SJSA1 (cell line): ENCODE measurements around the gene RRP1. TPM values are rescaled to one million over a fixed set of nuclear protein-coding genes. Genes with fewer than 3 reads are reported as not detected.

ENCODE experiments used
- DNase-seq, 2 experiments: peaks; one replicate each; pipeline ENCODE4 v3.0.0-alpha.2; 2015 to 2020; ENCODE audit warnings: low spot score in 2 of 2, low read depth in 1 of 2
- H3K27ac ChIP-seq: fragments of 250-450 bp; sonication (Bioruptor Pico); 2 replicates; pipeline ENCODE4 v1.5.1; 2020; ENCODE audit warnings: mild to moderate bottlenecking, moderate library complexity
- H3K27me3 ChIP-seq: fragments of 250-450 bp; sonication (Bioruptor Pico); replicated peaks from 2 replicates; pipeline ENCODE4 v1.5.1; 2020; ENCODE audit warnings: mild to moderate bottlenecking, moderate library complexity
- H3K36me3 ChIP-seq: fragments of 250-450 bp; sonication (Bioruptor Pico); 2 replicates; pipeline ENCODE4 v1.5.1; 2020; ENCODE audit warnings: mild to moderate bottlenecking
- H3K4me1 ChIP-seq: fragments of 250-450 bp; sonication (Bioruptor Pico); replicated peaks from 2 replicates; pipeline ENCODE4 v1.6.1; 2021; ENCODE audit warnings: mild to moderate bottlenecking
- H3K4me3 ChIP-seq: fragments of 250-450 bp; sonication (Bioruptor Pico); 2 replicates; pipeline ENCODE4 v1.5.1; 2020; ENCODE audit warnings: mild to moderate bottlenecking
- H3K9me3 ChIP-seq: fragments of 250-450 bp; sonication (Bioruptor Pico); replicated peaks from 2 replicates; pipeline ENCODE4 v1.5.1; 2020; ENCODE audit warnings: mild to moderate bottlenecking
- total RNA-seq: library from RNA; depleted of rRNA; stranded (reverse); fragments of >200 nt; shearing (Covaris generic); gene quantifications from 2 replicates; pipeline ENCODE4 v1.2.3, GENCODE V29; 2014

The RRP1 gene
- total RNA-seq, 1 experiment from 2014 or later = 29.2 TPM

DNA sequence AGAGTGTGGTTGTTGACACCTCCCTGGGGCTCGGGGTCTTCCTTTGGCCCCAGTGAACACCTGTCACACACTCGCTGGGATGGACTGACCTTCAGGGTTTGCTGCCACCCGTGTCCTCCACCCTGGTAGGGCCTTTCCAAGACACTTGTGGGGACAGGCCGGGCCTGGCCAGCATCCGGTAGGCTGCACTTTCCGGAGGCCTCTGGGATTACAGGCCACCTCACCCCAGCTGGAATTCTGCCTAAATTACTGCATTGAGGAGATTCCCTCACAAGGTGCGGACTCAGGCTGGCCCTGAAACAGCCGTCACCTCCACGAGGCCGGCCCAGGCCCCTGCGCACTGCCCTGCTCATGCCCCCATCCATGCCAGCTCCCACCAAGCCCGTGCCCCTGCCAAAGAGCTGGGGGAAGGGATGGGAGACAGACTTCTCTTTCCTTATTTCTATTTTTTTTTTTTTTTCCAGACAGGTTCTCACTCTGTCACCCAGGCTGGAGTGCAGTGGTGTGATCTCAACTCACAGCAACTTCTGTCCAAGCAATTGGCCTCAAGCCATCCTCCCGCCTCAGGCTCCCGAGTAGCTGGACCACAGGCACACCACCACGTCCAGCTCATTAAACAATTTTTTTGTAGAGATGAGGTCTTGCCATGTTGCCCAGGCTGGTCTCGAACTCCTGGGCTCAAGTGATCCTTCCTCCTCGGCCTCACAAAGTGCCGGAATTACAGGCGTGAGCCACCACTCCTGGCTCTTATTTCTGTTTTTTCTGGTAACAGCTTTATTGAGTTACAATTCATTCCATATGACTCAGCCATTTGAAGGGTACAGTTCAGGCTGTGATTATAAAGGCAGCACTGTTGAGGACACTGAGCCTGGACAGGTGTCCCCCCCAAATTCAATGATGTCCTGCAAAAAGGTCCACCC is 24.5 kb upstream of the RRP1 start:
- Histone ChIP-seq H3K27ac (no peak overlapping the region), H3K4me3 (no peak overlapping the region)
- DNase-seq = no peak

DNA sequence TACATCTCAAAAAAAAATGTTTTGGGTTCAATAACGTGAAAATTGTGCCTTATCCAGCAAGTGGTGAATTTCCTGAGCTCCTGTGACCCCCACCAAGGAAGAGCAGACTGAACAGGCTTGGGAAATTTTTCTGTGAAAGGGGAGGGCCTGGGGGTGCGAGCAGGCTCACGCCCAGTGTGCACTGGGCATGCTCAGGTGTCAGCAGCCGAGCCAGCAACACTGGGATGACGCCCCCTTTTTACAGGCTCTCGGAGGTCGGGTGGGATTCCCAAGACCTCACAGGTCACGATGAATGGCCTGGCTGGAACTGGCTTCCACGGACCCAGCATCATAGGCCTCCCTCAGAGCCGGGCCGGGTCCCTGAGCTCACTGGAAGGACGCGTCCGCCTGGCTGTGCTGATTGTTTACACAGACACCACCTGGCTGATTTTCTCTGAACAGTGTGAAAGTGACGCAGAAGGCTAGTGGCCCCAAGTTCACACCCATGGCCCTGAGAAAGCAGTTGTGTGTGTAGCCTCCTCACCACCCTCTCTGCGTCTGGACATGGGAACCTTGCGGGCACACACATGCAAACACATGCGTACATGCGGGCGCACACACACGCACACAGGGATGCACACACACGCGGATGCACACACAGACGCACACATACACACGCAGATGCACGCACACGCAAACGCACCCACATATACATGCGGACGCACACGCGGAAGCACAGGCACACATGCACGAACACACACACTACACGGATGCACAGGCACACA is 22.5 kb upstream of the RRP1 start:
- no peaks in the 10 kb centered on the region for H3K27me3 ChIP-seq
- H3K4me3 ChIP-seq = no peak overlapping the region
- H3K27ac ChIP-seq = no peak overlapping the region
- H3K9me3 ChIP-seq = no peaks in the 10 kb centered on the region
- DNase-seq = no peak
- H3K36me3 ChIP-seq = peaks cover 13% of the 10 kb centered on the region
- peaks cover 14% of the 10 kb centered on the region for H3K4me1 ChIP-seq

More for the DNA sequence above, 24.5 kb upstream of the RRP1 start:
- Histone ChIP-seq H3K4me1 (peaks cover 14% of the 10 kb centered on the region), H3K9me3 (no peaks in the 10 kb centered on the region), H3K27me3 (no peaks in the 10 kb centered on the region), H3K36me3 (peaks cover 28% of the 10 kb centered on the region)

DNA sequence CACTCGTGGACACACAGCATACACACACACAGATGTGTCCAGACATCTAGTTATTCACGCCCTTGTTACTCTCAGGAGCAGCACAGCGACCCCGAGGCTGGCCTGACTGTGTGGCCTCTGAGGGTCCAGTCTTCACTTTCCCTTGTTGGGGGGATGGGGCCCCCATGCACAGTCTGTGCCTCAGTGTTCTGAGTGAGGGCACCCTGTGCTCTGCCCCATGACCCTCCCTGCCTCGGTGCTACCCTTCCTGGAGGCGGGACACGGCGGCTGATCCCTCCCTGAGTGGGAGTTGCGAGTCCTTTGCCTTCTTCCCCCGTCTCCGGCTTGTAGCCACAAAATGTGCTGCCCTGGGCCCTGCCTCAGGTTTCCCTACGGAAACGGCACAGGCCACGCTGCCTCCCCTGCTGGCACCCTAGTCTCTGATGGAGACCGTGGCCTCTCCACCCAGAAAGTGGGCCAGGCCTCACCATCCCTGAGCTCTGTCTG is 21.8 kb upstream of the RRP1 start:
- DNase-seq = no peak
- H3K4me1 ChIP-seq = peaks cover 14% of the 10 kb centered on the region
- no peaks in the 10 kb centered on the region for H3K9me3 ChIP-seq
- H3K27ac ChIP-seq = peak overlapping the region; percentile 79
- H3K36me3 ChIP-seq = peaks cover 7% of the 10 kb centered on the region
- H3K4me3 ChIP-seq = no peak overlapping the region
- no peaks in the 10 kb centered on the region for H3K27me3 ChIP-seq

DNA sequence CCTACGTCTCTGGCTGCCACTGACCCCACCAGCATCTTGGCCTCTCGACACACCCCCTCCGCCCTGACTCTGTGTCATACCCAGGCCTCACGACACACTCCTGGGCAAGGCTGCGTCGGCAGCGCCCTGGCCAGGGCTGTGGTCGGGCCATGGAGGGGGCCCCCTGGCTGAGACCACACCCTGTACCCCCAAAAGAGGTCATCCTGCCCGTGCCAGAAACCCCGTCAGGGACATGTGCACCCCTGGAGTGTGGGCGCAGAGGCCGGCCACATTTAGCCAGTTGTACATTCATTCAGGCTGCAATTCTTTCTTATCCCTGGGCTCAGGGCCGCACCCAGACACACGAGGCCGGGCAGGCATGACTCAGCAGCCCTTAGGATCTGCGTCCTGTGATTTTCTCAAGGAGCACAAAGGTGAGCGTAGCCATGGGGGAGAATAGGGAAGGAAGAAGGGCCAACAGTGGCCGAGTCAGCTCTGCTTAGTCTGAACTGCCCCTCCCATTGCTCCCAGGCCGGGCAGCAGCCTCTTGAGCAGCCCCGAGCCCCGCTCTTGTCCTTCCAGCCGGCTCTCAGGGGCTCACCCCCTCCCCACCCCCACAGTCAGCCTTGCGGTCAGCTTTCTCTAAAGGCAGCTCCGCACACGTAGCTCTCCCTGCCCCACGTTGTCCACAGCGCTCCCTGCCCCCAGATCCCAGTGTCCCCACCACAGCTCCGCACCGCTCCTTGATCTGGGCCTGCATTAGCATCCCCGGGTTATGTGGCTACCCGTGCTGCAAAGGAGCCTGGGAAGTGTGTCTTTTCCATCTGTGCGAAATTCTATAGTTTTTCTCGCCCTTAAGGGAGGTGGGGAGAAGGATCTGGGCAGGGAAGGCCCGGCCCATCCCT is 21.2 kb upstream of the RRP1 start:
- Histone ChIP-seq H3K27me3 (no peaks in the 10 kb centered on the region), H3K36me3 (peaks cover 7% of the 10 kb centered on the region), H3K4me1 (peaks cover 14% of the 10 kb centered on the region), H3K4me3 (no peak overlapping the region), H3K9me3 (no peaks in the 10 kb centered on the region), H3K27ac (peak overlapping the region; percentile 79)
- DNase-seq = peak; percentile 61 to 78

- Histone ChIP-seq H3K9me3 (no peaks in the 10 kb centered on the region), H3K27me3 (no peaks in the 10 kb centered on the region), H3K4me1 (peaks cover 14% of the 10 kb centered on the region), H3K27ac (peak overlapping the region; percentile 79; the same call in 1 of the 2 replicates), H3K4me3 (no peak overlapping the region), H3K36me3 (peaks cover 10% of the 10 kb centered on the region)
- no peak for DNase-seq
Measured at GRCh38 chr21:43768868-43769167, 20.6 kb upstream of the RRP1 start.

DNA sequence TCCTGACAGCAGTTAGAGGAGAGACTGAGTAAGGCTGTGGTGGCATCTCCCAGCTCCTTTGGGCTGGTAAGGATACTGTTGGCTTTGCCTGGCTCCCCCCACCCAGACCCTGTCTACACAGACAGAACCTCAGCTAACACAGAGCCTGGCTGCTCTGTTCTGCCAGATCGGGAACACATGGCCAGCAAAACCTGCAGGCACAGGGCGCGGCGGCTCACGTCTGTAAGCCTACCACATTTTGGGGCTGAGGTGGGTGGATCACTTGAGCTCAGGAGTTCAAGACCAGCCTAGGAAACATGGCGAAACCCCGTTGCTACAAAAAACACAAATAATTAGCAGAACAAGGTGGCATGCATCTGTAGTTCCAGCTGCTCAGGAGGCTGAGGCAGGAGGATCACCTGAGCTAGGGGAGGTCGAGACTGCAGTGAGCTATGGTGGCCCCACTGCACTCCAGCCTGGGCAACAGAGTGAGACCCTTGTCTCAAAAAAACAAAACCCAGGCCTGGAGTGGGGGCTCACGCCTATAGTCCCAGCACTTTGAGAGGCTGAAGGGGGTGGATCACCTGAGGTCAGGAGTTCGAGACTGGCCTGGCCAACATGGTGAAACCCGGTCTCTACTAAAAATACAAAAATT is 19.9 kb upstream of the RRP1 start:
- Histone ChIP-seq H3K36me3 (peaks cover 17% of the 10 kb centered on the region), H3K9me3 (no peaks in the 10 kb centered on the region), H3K4me1 (peaks cover 14% of the 10 kb centered on the region), H3K27ac (no peak overlapping the region), H3K27me3 (no peaks in the 10 kb centered on the region), H3K4me3 (no peak overlapping the region)
- no peak for DNase-seq

GRCh38 chr21:43770066-43770655 is 19.2 kb upstream of the RRP1 start:
- H3K27ac ChIP-seq = no peak overlapping the region
- H3K4me3 ChIP-seq = no peak overlapping the region
- peaks cover 20% of the 10 kb centered on the region for H3K4me1 ChIP-seq
- DNase-seq = no peak
- H3K27me3 ChIP-seq = no peaks in the 10 kb centered on the region
- H3K36me3 ChIP-seq = peaks cover 23% of the 10 kb centered on the region
- no peaks in the 10 kb centered on the region for H3K9me3 ChIP-seq

GRCh38 chr21:43771199-43771675 is 18.1 kb upstream of the RRP1 start:
- no peaks in the 10 kb centered on the region for H3K27me3 ChIP-seq
- no peak for DNase-seq
- peaks cover 29% of the 10 kb centered on the region for H3K36me3 ChIP-seq
- H3K4me1 ChIP-seq = peaks cover 24% of the 10 kb centered on the region
- no peaks in the 10 kb centered on the region for H3K9me3 ChIP-seq
- H3K27ac ChIP-seq = no peak overlapping the region
- H3K4me3 ChIP-seq = no peak overlapping the region

DNA sequence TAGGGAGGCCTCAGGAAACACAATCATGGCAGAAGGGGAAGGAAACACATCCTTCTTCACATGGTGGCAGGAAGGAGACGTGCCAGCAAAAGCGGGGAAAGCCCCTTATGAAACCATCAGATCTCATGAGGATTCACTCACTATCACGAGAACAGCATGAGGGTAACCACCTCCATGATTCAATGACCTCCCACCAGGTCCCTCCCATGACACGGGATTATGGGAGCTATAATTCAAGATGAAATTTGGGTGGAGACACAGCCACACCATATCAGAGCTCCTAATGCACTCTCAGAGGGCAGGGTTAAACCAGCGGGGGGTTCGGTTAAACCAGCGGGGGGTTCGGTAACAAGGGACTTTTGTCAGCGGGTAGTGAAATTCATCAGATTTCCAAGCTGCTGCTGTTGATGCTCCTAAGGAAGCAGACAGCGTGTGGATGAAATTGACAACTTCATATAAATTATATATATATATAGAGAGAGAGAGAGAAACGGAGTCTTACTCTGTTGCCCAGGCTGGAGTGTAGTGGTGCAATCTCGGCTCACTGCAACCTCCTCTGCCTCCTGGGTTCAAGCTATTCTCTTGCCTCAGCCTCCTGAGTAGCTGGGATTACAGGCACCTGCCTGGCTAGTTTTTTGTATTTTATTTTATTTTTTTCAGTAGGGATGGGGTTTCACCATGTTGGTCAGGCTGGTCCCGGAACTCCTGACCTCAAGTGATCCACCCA is 17.5 kb upstream of the RRP1 start:
- Histone ChIP-seq H3K4me3 (no peak overlapping the region), H3K9me3 (no peaks in the 10 kb centered on the region), H3K27me3 (no peaks in the 10 kb centered on the region), H3K4me1 (peaks cover 24% of the 10 kb centered on the region), H3K27ac (no peak overlapping the region), H3K36me3 (peaks cover 29% of the 10 kb centered on the region)
- DNase-seq = no peak

GRCh38 chr21:43772425-43772821 is 17.0 kb upstream of the RRP1 start:
- Histone ChIP-seq H3K36me3 (peaks cover 29% of the 10 kb centered on the region), H3K9me3 (no peaks in the 10 kb centered on the region), H3K4me1 (peaks cover 24% of the 10 kb centered on the region), H3K27me3 (no peaks in the 10 kb centered on the region), H3K27ac (no peak overlapping the region), H3K4me3 (no peak overlapping the region)
- DNase-seq = no peak

DNA sequence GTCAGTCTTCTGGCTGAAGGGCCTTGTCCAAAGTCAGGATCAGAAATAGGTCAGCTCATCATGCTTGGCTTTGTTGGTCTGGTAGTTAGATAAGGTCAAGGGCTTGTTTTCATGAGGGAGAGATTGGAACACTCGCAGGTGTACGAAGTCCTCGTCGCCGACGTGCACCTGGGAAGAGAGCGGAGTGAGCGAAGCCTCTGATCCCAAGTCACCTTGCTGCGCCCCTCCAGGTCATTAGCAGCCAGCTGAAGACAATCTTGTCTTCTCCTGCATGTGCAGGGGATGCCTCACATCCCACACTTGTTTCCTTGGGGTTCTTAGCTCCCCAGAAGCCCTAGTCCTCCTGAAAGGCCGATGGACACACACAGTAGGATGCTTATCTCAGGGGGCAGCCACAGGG is 15.2 kb upstream of the RRP1 start:
- Histone ChIP-seq H3K27ac (no peak overlapping the region), H3K36me3 (peaks cover 29% of the 10 kb centered on the region), H3K9me3 (no peaks in the 10 kb centered on the region), H3K4me1 (peaks cover 10% of the 10 kb centered on the region), H3K4me3 (no peak overlapping the region), H3K27me3 (no peaks in the 10 kb centered on the region)
- no peak for DNase-seq

GRCh38 chr21:43775190-43775589 is 14.2 kb upstream of the RRP1 start:
- Histone ChIP-seq H3K9me3 (no peaks in the 10 kb centered on the region), H3K4me3 (peak overlapping the region; percentile 94), H3K36me3 (peaks cover 29% of the 10 kb centered on the region), H3K4me1 (peaks cover 10% of the 10 kb centered on the region), H3K27me3 (no peaks in the 10 kb centered on the region), H3K27ac (no peak overlapping the region)
- DNase-seq = no peak
